Measurements from ENCODE around the gene SPTBN4.
"Not testable (repeated sequence)": the region's sequence is repeated elsewhere in the genome, so short reads cannot be mapped to it uniquely, and the experiment has no call there.

The SPTBN4 gene

GRCh38 chr19:40621283-40621682 lies 154.5 kb downstream of the SPTBN4 start:
- DNase-seq: no peak

- DNase-seq: no peak
Measured at GRCh38 chr19:40621966-40622772, 155.4 kb downstream of the SPTBN4 start.

DNA sequence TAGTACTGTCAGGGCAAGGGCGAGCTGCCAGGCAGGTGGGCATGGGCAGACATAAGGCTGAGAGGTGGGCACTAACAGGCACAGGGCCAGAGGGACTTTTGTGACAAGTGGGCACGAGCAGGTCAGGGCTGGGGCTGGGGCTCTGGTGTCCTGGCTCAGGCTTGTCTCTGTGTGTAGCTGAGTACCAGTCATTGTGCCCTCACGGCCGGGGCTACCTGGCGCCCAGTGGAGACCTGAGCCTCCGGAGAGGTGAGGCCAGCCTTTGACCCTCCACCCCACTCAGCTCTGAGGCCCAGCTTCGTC lies 155.9 kb downstream of the SPTBN4 start:
- no peak for DNase-seq

DNA sequence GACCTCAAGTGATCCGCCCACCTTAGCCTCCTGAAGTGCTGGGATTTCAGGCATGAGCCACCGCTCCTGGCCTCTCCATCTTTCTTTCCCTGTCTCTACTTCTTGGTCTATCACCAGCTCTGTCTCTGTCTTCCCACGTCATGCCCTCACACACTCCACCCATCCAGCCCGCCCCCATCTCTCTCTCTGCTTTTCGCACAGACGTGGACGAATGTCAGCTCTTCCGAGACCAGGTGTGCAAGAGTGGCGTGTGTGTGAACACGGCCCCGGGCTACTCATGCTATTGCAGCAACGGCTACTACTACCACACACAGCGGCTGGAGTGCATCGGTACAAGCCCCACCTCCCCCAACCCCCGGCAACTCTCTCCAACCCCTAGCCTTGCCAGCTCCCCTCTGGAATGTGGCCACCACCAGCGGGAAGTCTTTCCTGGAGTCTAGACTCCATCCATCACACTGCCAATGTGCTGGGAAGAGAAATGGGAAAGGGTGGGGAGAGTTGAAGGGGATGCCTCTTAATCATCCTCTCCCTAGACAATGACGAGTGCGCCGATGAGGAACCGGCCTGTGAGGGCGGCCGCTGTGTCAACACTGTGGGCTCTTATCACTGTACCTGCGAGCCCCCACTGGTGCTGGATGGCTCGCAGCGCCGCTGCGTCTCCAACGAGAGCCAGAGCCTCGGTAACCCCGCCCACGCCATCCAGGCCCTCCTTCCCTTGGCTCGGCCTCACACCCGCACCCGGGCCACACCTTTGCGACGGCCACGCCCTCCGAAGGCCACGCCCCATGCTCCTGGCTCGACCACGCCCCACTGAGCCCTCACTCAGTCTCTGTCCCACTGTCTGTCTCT lies 156.8 kb downstream of the SPTBN4 start:
- no peak for DNase-seq

GRCh38 chr19:40624369-40625153 lies 157.8 kb downstream of the SPTBN4 start:
- DNase-seq: not testable (repeated sequence)

- DNase-seq: no peak
Measured at GRCh38 chr19:40625406-40626120, 158.8 kb downstream of the SPTBN4 start.
